GM18502 (cell line): ENCODE results near the gene SEMA3C.

Source experiments
- ATAC-seq: cut with Tn5 transposase; IDR thresholded peaks from one replicate; pipeline ENCODE4 v1.9.1; 2021; ENCODE audit warnings: mild to moderate bottlenecking; ENCODE audit not compliant: unreplicated experiment, poor library complexity

The SEMA3C gene

DNA sequence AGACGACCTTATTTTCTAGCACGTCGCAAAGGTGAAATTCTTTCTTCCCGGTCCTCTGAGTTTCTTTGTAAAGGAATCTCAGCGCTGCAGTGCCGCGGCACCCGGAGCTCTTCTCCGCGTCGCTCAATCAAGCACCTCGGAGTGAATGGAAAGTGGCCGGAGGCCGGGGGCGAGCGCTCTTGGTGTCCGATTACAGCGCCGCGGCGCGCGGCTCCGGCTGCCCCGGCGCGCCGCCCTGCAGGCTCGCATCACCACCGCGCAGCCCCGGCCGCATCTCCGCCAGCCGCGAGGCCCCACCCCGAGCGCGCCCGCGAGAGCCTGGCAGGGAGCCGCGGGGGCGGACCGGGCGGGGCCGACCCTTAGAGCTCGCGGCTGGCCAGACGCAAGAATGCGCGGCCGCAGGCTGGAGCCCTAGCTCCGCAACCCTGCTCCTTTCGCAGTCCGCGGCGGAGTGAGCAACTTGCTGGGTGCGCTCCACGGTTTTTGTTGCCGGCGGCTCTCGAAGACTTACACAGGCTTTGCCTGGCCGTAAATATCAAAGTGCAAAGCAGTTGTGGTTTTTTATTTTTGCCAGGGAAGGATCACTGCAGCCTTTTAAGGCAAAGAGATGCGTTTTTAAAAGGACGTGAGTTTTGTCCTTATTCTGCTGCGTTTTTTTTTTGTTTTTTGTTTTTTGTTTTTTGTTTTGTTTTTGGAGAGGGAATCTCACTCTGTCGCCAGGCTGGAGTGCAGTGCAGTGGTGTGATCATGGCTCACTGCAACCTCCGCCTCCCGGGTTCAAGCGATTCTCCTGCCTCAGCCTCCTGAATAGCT, at the start of gene SEMA3C:
SEMA3C (minus strand) TSS at position 143 of the 813 bp plus-strand sequence. CDS start 2,270 bp downstream, outside the sequence.
- no peak for ATAC-seq

DNA sequence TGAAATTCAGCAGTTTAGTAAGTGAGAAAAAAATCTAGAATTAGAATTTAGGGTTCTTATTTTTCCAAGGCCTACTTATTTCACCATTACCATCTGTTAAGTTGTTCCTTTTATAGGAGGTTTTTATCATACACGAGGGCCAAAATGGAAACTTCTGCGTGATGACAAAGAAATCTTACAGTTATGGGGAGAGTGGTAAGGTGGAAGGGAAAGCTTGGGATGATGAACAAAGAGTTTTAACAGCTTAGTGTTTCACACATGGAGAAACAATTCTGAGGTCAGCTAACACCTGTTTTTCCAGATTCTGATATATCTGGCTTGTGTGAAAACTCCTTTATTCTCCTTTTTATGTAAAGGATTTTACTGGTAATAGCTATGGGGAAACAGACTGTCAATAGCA, 49.8 kb upstream of the SEMA3C start:
- no peak for ATAC-seq

DNA sequence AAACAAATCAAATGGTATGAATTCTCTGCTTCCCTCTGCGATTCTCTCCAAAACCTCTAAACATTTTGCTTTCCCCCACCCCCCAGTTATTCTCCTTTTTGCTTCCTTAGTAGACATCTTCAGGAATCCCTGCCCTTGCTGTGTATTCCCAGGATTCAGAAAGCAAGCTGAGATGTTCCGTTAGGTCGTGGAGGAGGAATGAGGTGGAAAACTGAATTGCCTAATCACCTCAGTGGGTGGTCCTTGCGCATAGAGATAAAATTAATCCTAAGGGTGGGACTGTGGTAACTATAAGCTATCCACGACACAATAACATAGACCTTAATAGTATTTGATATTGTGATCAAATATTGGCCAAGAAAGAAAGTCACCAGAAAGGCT, 49.1 kb upstream of the SEMA3C start:
- ATAC-seq: no peak

DNA sequence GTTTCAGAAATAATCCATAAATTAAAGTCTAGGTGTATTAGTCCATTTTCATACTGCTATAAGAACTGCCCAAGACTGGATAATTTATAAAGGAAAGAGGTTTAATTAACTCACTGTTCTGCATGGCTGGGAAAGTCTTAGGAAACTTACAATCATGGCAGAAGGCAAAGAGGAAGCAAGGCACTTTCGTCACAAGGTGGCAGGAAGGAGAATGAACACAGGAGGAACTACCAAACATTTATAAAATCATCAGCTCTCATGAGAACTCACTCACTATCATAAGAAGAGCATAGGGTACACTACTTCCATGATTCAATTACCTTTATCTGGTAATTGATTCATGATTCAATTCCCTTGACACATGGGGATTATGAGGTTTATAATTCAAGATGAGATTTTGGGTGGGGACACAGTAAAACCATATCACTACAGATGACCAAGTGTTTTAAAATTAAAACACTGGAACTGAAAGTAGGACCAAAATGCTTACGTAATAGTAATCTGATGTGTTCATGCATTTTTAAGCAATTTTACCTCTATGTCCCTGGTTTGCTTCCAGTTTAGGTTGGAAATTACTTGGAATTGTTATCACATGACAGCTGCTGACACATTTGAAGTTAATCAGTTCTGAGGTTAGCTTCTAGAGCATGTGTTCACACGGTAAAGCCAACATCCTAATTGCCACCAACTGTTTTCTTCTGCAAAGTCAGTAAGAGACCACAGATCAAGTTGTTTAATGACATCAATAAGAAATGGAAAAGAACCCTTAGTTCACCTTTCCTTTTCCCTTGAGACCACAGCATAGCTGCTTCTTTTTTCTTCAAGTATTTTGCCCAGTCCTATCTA, 48.4 kb upstream of the SEMA3C start:
- no peak for ATAC-seq

DNA sequence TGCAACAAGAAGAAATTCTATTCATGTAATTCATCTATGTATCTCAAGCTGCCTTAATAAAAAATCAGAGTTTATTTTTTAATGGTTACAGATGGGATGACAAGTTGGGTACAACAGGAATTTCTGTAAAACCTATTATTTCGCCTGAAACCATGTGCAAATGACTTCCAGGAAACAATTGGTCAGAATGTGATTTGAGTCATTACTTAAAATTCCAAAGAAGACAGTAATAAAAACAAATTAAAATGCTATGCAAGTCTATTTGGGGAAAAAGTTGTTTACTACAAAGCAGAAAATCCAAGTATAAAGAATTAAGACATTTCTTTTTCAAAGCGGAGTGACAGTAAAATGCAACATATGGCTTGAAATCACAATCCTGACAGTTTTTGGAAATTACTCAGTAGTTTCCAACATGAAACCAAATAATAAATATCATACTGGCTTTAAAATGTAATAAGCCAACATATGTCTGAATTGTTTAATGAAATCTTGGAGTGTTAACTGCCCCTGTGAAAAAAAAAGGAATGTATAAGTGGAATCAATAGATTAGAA, 41.5 kb upstream of the SEMA3C start:
- ATAC-seq: no peak

DNA sequence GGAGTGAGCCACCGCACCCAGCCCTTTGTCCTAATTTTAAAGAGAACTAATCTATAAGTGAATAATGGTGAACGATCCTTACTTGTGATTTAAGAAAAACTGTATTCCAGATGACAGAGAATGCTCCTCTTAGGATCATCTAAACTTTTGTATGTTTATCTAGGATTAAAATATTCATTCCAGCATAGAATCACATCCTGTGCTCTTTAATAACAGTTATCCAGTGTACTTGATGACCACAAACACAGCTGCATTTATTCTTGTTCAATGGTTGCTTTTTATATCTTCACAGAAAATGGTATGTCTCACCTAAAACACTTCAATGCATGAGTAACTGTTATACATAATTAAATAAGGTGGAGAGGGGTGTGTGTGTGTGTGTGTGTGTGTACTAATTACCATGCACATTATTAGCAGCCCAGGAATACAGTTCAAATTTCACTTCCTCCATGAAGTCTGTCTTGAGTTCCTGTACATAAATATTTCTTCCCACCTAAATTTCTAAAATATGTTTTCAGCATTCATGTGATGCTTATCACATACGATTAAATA, 38.5 kb upstream of the SEMA3C start:
- no peak for ATAC-seq

DNA sequence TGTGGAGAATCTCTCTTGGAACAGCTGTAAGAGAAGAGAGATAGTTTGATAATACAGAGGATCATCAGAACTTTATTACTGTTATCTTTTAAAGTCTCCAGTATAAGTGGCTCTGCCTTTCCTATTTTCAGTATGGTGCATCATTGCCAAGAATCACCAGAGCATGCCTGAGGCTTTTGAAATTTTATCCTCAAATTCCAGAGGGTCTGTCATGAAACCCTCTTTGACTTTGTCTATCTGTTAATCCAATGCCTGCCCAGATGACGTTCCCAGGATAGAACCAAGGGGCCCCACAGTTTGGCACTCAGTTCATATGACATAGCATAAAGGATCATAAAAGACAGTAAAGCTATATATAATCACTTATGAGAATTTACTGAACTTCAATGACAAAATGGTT, 35.3 kb upstream of the SEMA3C start:
- no peak for ATAC-seq

DNA sequence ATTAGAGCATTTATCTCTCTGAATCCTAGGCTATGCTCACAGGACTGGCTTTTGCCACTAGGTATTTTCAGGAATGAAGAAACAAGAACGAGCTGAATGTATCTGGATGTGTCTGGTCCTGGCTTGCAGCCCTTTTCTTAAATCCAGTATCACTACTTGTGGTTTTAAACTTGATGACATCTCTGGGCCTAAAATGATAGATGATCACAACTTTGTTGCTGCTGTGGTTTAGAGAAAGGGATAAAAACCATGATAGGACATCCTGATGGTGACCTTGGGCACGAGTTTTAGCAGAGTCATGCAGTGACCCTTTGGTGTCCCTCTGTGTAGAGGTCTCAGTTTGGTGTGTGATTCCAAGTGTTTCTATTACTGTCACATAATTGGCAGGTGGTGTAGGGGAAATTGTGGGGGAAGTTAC, 31.7 kb upstream of the SEMA3C start:
- no peak for ATAC-seq

DNA sequence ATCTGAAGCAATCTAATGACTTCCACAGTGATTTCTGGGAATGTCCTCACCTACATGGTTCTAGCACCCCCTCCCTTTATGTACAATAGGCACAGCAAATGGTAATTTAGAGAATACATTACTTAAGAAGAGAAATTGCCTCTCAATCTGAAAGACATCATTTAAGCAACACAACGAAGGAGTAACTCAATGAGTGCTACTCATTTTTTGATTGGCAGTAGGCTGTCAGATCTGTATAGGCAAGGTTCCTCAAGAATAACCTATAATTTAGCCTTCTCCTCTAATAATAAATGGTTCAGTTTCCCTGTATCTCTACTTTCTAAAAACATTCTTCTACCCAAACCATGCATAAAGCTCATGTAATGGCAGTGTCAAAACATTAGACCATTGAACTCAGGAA, 30.6 kb upstream of the SEMA3C start:
- ATAC-seq: no peak

DNA sequence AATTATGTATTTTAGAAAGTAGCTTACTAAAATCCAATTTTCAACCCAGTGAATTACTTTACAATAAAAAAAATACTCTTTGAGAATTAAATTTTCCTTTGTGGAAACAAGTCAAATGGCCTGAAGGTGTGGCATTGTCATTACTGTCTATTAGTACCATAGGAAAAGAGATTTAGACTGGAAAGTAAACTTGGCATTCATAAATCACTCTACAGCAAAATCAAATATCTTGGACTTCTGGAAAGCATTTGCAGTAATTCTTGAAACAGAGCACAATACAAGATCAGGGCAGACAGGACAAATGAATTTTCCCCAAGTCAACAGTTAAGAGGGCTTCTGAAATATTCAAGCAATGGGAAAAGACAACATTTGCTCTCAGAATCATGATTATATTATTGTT, 28.0 kb upstream of the SEMA3C start:
- no peak for ATAC-seq

DNA sequence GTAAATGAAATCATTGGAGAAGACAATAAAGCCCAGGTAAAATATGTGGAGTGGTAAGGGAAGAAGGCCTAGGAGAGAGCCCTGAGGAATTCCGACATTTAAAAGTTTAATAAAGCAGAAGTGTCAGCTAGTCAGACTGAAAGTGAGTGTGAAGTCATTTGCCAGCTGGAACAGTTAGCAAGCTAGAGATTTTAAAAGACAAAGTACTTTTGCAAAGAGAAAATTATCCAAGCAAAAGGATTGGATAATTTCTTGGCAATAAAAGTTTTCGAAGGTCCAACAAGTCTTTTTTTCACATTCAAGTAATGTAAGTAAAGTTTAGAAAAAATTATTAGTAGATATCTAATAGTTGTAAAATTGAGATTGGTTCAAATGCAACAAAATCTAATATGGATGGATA, 27.1 kb upstream of the SEMA3C start:
- ATAC-seq: no peak

DNA sequence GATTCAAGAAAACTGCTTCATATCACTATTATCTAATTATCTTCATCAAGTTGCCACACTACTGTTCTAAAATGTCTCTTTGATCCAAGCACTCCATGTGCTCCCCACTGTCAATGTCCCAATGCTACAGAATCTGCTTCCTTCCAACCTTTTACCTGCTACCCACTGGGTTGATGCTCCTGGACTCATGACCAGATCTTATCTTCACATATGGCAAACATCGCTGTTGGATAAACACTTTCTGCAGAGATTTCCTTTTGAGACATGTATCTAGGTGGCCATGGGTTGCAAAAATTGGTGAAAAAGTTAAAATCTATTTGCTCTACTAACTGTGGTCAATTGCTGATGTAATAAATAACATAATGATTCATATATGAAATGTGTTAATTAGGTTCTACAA, 24.5 kb upstream of the SEMA3C start:
- ATAC-seq: no peak

DNA sequence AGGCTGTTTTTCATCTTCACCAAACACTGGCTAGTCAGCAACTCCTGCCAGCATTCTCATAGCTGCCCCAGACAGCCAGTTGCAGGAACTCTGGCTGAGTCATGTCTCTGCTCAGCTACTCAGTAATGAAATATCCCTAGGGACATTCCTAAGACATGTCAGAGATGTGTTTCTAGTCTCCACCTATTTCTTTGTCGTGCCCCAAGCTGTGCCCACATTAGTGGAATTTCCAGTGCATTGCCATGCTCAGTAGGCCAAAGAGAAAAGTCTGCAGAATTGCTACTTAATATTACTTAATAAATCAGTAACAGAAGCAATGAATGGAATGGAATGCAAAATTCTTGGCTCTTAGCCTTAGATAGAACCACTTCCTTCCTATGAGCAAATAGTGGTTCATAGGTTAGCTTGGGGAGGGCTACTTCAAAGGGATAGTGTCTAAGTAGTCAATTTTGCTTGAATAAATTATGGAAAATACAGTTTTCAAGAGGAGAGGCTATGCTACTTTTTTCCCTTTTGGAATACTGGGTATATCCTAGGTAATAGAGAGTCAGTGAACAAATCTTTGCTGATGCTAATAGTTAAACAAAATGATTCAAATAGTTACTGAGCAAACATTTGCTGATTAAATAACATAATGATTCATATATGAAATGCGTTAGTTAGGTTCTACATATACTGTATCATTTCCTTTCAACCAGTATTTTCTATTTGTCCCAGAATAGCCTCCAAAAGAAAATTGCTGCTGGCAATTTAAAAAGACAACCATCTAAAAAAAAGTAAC, 23.6 kb upstream of the SEMA3C start:
- no peak for ATAC-seq

DNA sequence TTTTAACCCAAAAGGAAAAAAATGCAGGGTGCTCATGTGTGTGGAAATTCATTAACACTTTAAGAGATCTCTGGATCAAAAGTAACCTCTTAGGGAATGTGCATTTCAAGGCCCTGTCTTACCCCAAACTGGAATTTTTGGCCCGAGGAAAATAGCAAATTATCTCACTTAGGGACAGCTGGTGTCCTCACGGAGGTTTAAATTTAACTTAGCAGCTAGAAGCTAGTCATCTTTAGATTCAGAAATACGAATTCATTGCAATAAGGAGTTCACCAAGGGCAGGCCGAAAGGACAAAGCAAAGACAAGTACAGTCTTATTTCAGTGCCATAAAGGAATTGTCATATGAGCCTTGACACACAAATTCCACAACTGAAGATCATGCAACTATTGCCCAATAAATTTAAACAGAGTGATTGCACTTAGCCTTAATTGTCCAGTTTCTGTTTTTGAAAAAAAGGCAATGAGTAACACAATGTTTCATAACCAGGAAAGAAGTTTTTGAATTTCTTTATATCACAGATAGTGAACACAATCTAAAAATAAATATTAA, 22.4 kb upstream of the SEMA3C start:
- ATAC-seq: no peak

DNA sequence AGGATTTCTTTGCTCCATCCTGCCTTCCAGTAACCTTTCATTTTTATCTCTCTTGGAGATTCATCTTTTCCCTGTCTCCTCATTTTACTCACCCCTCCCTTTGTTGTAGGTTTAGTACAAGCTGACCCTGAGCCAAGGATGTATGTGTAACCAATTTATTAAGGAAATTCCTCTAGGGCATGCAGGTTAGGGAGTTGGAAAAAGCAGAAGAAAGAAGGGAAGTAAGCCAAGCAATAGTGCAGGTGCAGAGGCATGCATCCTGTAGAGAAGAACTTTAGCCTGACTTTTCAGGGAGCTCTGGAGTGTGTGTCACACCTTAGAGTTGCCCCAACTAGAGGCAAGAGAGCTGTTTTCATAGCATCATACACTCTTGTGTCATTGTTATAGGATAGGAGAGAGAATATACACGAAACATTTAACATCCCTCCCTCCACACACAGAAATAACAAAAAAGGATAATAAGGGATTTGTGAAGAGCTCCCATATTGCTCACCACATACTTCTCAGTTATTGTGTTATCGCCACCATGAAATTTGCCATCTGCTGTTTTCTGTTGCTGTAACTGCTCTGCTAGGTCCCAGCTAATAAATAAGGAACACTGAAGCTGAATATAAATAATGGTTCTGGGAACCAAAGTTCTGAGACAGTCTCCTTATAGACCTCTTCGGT, 21.8 kb upstream of the SEMA3C start:
- ATAC-seq: no peak

DNA sequence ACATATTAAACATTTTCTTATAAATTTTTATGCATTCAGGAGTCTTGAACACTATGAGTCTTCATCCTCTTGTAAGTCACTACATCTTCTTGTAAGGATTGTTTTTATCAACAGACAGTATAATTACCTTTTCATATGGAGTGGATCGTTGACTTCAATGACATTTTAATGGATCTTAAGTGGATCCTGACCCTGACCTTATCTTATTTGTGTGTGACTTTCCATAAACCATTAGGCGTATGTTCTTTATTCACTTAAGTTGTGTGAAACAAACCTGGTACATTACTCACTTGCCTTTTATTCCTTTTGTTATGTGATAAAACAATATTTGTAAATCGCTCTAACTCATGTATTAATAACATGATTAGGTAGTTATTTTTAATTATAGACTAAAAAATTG, 18.5 kb upstream of the SEMA3C start:
- no peak for ATAC-seq

DNA sequence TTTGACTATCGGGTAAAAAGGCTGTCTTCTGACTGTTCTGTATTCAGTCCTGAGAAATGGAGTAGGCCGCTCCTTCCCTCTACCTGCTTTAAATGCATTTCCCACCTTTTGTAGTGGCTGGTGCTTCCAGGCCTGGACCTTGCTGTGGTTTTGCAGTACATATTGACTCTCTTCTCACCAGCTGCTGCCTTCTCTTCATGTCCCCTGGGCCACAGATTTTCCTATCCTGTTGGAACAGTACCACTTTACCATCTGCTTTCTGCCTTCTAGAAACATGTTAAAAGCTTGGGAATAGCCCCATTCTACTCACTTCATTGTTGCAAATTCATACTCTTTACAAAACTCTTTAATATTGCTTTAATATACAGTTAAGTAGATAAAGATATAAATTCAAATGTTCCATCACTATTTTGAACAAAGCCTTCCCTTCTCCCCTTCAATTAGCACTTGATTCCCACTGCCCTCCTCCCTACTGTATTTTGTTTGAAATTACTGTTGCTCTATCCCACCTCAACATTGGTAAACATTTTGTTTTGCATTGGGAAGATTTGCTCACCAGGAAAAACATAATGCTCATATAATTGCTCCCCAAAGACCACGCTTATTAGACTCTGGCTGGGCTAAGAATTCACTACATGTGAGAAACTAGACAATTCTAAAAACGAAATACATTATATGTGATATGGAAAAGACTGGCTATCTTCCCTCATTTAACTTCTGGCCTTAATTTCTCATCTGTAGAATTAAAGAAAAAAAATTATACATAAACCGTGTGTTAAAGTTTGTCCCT, 17.3 kb upstream of the SEMA3C start:
- no peak for ATAC-seq

DNA sequence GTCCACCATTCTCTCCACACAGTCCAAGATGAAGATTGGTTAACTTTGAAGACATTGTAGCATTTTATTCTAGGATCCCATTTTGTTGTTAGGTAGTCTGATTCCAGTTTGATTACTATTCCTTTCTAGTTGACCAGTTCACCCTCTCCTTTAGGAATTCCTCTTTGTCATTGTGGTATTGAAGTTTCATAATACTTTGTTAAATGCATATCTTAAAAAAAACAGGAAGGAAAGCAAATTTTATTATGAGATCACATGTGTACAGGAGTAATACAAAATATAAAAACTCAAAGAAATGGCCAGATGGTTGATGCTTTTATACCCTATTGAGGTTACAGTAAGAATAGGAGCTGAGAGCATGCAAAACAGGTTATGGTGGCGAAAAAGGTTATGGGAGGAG, 15.5 kb upstream of the SEMA3C start:
- no peak for ATAC-seq

DNA sequence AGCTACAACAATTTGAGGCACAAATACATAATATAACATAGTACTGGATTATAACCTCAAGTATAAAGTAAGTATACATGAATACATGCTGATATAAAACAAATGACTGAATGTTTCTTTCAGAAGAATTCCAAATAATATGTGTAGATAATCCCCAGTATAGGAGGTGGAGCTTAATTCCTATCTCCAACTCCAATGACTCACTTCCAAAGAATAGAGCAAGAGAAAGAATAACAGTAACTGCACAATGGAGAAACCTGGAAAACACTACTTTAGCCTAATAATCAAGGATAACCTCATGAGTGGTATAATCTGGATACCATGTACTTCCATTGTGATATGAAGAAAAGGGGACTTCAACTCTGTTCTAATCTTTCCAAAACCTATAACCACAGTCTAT, 13.7 kb upstream of the SEMA3C start:
- no peak for ATAC-seq
